ENCODE measurements around the gene SGMS1. TPM values are rescaled to one million over a fixed set of nuclear protein-coding genes. Genes with fewer than 3 reads are reported as not detected.
"Not testable (repeated sequence)": the region's sequence is repeated elsewhere in the genome, so short reads cannot be mapped to it uniquely, and the experiment has no call there.

The SGMS1 gene
- total RNA-seq, 3 donors from 2014 or later: 10.6 to 16.5 (median 14.1) TPM

GRCh38 chr10:50367732-50368131, 256.0 kb downstream of the SGMS1 start:
- ATAC-seq (no peak), DNase-seq (no peak)
- no peaks in the 10 kb centered on the region for H3K27me3 Mint-ChIP-seq (ENCODE audit: low read depth)
- peaks cover 11% of the 10 kb centered on the region for H3K4me1 Mint-ChIP-seq (ENCODE audit: low read depth)
- peaks cover 37% of the 10 kb centered on the region for H3K36me3 Mint-ChIP-seq (ENCODE audit: insufficient read depth)
- peaks cover 7% of the 10 kb centered on the region for H3K9me3 Mint-ChIP-seq
- H3K4me3 Mint-ChIP-seq: no peak overlapping the region

DNA sequence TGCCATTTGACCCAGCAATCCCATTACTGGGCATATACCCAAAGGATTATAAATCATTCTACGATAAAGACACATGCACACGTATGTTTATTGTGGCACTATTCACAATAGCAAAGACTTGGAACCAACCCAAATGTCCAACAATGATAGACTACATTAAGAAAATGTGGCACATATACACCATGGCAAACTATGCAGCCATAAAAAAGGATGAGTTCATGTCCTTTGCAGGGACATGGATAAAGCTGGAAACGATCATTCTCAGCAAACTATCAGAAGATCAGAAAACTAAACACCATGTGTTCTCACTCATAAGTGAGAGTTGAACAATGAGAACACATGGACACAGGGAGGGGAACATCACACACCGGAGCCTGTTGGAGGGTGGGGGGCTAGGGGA, 257.3 kb downstream of the SGMS1 start:
- DNase-seq; ATAC-seq; H3K27me3 Mint-ChIP-seq (ENCODE audit: low read depth); H3K4me3 Mint-ChIP-seq: not testable (repeated sequence)
- H3K36me3 Mint-ChIP-seq (ENCODE audit: insufficient read depth): peaks cover 45% of the 10 kb centered on the region
- H3K4me1 Mint-ChIP-seq (ENCODE audit: low read depth): peaks cover 19% of the 10 kb centered on the region
- peaks cover 11% of the 10 kb centered on the region for H3K9me3 Mint-ChIP-seq

- H3K4me3 Mint-ChIP-seq; ATAC-seq; DNase-seq; H3K27me3 Mint-ChIP-seq (ENCODE audit: low read depth): not testable (repeated sequence)
- H3K9me3 Mint-ChIP-seq: peaks cover 11% of the 10 kb centered on the region
- peaks cover 22% of the 10 kb centered on the region for H3K4me1 Mint-ChIP-seq (ENCODE audit: low read depth)
- H3K36me3 Mint-ChIP-seq (ENCODE audit: insufficient read depth): peaks cover 45% of the 10 kb centered on the region
Measured at GRCh38 chr10:50364730-50365129, 259.0 kb downstream of the SGMS1 start.

DNA sequence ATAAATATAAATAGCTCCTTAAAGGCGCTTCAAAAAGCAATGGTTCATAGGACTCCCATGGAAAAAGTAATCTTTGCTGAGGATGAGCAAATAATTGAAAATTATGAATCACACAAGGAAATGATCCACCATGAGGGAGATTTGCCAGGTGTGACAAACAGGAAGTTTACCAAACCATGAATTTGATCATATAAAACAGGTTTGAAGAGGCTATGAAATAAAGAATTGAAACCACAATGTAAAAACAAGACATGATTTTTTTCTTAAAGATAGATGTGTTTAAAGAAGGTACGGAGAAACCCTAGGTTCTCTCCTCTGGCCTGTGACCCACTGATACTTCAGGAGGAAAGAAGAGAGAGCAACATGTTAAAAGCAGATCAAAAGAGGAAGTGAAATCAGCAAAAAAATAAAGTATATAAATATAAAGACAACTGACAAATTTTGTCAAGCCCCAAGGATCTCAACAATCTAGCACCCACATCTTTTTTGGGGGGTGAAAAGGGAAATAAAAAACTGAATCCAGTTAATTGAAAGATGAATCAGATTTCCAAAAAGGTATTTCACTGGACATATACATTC, 261.1 kb downstream of the SGMS1 start:
- peaks cover 22% of the 10 kb centered on the region for H3K4me1 Mint-ChIP-seq (ENCODE audit: low read depth)
- no peak overlapping the region for H3K4me3 Mint-ChIP-seq
- peaks cover 11% of the 10 kb centered on the region for H3K9me3 Mint-ChIP-seq
- H3K36me3 Mint-ChIP-seq (ENCODE audit: insufficient read depth): peaks cover 38% of the 10 kb centered on the region
- DNase-seq (no peak), ATAC-seq (no peak)
- no peaks in the 10 kb centered on the region for H3K27me3 Mint-ChIP-seq (ENCODE audit: low read depth)

DNA sequence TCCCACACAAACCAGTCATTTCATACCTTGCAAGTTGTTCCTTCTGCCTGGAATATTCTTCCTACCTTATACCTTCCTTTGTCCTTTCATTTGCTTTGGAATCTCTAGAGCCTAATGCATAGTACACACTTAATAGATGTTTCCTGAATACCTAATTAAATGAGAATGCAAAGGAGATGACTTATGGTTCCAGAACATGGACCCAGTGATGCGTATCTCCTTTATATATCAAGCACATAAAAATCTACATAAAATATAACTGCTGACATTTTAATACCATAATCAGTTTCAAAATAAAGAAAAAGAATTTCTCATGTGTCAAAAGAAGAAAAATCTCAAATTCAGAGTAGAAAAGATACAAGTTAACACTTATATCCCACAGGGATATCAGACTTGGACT, 261.8 kb downstream of the SGMS1 start:
- Mint-ChIP-seq H3K9me3 (peaks cover 11% of the 10 kb centered on the region), H3K4me1 (ENCODE audit: low read depth) (peaks cover 22% of the 10 kb centered on the region), H3K36me3 (ENCODE audit: insufficient read depth) (peaks cover 31% of the 10 kb centered on the region), H3K4me3 (no peak overlapping the region), H3K27me3 (ENCODE audit: low read depth) (no peaks in the 10 kb centered on the region)
- DNase-seq (no peak), ATAC-seq (no peak)

DNA sequence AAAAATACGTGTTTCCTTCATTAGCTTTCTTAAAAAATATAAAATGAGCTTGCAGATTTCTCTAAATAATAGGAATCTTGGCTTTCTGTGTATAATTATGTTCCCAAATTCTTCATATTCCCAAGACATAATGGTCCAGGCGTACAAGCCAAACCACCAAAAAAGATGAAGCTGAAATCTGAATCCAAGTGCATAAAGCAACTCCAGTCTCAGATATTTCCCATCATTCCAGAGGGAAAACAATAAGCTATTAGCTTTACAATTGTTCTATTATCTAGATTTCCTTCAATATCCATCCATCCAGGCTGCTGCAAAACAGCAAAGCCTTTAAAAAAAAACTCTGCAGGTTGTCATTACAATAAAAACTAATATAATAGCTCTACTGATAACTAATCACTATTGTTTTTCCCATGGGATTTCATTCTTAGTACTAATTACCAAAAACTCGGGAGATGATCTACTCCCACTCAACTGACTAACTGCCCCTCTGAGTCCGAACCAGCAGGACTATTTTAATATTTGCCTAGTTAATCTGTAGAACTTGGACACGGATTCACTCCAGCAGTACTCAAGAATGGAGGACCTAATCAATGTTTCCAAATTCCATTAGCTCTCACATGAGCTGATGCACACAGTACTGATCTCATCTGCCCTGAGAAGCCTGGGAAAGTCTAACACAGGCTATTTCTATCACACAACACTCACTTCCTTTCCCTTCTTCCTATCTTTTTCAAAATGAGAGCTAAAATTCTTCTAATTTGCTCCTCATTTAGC, 263.5 kb downstream of the SGMS1 start:
- ATAC-seq (no peak), DNase-seq (no peak)
- H3K4me1 Mint-ChIP-seq (ENCODE audit: low read depth): peaks cover 22% of the 10 kb centered on the region
- H3K36me3 Mint-ChIP-seq (ENCODE audit: insufficient read depth): peaks cover 21% of the 10 kb centered on the region
- H3K9me3 Mint-ChIP-seq: peaks cover 11% of the 10 kb centered on the region
- H3K4me3 Mint-ChIP-seq: no peak overlapping the region
- H3K27me3 Mint-ChIP-seq (ENCODE audit: low read depth): no peaks in the 10 kb centered on the region

DNA sequence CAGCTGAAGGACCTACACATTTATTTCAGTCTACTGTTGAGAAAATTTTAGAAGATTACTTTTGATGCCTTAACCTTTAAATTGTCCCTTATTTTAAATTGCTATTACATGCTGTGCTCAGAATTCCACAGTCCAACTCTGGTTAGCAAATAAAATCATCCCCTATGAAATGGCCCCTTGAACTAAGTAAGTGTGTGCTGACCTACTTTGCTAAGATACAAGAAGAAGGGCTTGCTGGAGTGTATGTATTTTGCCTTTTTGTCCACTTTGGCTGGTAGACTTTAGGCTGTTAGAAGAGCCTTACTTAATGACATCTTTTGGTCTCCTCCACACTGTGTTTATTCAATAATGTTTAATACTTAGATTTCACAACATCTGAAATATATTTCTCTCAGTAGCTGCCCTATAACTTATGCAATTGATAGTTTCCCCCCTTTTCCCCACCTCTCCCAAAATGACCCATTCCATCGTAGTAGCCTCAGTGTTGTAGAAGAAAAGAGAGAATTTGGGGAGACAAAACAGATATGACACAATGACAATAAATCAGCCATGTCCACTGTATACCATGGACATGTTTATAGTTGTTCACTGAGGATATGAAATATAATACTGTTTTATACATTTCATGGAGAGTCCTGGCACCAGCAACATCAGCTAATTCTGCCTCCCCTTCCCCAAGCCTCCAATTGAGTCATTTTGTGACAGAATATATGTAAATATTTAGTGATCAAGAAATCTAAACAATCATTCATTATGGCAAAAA, 264.6 kb downstream of the SGMS1 start:
- Mint-ChIP-seq H3K4me1 (ENCODE audit: low read depth) (peaks cover 20% of the 10 kb centered on the region), H3K27me3 (ENCODE audit: low read depth) (no peaks in the 10 kb centered on the region), H3K9me3 (peaks cover 14% of the 10 kb centered on the region), H3K36me3 (ENCODE audit: insufficient read depth) (peaks cover 21% of the 10 kb centered on the region), H3K4me3 (no peak overlapping the region)
- DNase-seq (no peak), ATAC-seq (no peak)

GRCh38 chr10:50358411-50358810, 265.3 kb downstream of the SGMS1 start:
- Mint-ChIP-seq H3K4me1 (ENCODE audit: low read depth) (peaks cover 16% of the 10 kb centered on the region), H3K4me3 (no peak overlapping the region)

DNA sequence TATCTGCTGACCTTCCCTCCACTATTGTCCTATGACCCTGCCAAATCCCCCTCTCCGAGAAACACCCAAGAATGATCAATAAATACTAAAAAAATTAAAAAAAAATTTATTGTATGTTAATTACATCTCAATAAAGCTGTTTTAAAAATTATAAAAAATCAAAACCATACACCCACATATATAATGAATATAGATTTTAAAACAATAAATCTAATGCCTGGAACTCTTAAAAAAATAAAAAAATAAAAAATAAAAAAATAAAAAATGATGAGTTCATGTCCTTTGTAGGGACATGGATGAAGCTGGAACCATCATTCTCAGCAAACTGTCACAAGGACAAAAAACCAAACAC, 267.3 kb downstream of the SGMS1 start:
- not testable (repeated sequence) for H3K9me3 Mint-ChIP-seq; DNase-seq; H3K4me1 Mint-ChIP-seq (ENCODE audit: low read depth); H3K27me3 Mint-ChIP-seq (ENCODE audit: low read depth); H3K4me3 Mint-ChIP-seq; ATAC-seq
- H3K36me3 Mint-ChIP-seq (ENCODE audit: insufficient read depth): peaks cover 15% of the 10 kb centered on the region

More at GRCh38 chr10:50358411-50358810, 265.3 kb downstream of the SGMS1 start:
- ATAC-seq (no peak), DNase-seq (no peak)
- H3K9me3 Mint-ChIP-seq: peaks cover 11% of the 10 kb centered on the region
- no peaks in the 10 kb centered on the region for H3K27me3 Mint-ChIP-seq (ENCODE audit: low read depth)
- H3K36me3 Mint-ChIP-seq (ENCODE audit: insufficient read depth): peaks cover 19% of the 10 kb centered on the region

DNA sequence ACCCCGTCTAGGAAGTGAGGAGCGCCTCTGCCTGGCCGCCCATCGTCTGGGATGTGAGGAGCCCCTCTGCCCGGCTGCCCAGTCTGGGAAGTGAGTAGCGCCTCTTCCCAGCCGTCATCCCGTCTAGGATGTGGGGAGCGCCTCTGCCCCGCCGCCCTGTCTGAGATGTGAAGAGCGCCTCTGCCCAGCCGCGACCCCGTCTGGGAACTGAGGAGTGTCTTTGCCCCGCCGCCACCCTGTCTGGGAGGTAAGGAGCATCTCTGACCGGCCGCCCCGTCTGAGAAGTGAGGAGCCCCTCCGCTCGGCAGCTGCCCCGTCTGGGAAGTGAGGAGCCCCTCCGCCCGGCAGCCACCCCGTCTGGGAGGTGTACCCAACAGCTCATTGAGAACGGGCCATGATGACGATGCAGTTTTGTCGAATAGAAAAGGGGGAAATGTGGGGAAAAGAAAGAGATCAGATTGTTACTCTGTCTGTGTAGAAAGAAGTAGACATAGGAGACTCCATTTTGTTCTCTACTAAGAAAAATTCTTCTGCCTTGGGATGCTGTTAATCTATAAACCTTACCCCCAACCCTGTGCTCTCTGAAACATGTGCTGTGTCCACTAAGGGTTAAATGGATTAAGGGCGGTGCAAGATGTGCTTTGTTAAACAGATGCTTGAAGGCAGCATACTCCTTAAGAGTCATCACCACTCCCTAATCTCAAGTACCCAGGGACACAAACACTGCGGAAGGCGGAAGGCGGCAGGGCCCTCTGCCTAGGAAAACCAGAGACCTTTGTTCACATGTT, 267.9 kb downstream of the SGMS1 start:
- not testable (repeated sequence) for DNase-seq; H3K27me3 Mint-ChIP-seq (ENCODE audit: low read depth); H3K4me3 Mint-ChIP-seq; H3K4me1 Mint-ChIP-seq (ENCODE audit: low read depth); H3K9me3 Mint-ChIP-seq; ATAC-seq
- peaks cover 18% of the 10 kb centered on the region for H3K36me3 Mint-ChIP-seq (ENCODE audit: insufficient read depth)

DNA sequence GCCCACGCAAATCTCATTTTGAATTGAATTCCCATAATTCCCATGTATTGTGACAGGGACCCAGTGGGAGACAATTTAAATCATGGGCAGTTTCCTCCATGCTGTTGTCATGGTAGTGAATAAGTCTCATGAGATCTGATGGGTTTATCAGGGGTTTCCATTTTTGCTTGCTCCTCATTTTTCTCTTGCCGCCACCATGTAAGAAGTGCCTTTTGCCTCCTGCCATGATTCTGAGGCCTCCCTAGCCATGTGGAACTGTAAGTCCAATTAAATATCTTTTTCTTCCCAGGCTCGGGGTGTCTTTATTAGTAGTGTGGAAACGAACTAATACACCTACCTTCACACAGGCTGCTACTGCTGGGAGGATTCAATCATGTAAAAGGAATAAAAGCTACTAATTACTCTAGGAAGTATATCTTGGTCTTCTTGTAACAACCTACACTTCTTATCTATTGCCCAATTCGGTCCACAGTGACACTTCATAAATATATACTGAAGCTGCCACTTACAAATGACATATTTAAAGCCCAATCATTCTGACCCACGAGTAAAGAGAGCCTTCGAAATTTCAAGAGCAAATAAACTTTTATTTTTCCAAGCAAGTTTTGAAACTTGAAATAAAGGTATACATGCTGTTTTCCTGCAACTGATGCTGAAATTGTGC, 272.1 kb downstream of the SGMS1 start:
- no peak for ATAC-seq
- Mint-ChIP-seq H3K36me3 (ENCODE audit: insufficient read depth) (peaks cover 31% of the 10 kb centered on the region), H3K9me3 (peaks cover 16% of the 10 kb centered on the region), H3K4me3 (no peak overlapping the region), H3K27me3 (ENCODE audit: low read depth) (no peaks in the 10 kb centered on the region), H3K4me1 (ENCODE audit: low read depth) (peaks cover 19% of the 10 kb centered on the region)
- DNase-seq: no peak

DNA sequence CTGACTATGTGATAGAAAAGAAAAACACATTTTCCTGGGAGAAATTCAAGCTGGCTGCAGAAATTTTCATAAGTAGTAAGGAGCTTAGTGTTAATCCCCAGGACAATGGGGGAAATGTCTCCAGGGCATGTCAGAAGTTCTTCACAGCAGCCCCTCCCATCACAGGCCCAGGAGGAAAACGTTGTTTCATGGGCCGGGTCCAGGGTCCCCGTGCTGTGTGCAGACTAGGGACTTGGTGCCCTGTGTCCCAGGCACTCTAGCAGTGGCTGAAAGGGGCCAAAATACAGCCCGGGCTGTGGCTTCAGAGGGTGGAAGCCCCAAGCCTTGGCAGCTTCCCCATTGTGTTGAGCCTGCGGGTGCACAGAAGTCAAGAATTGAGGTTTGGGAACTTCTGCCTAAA, 273.4 kb downstream of the SGMS1 start:
- no peak for DNase-seq
- H3K4me1 Mint-ChIP-seq (ENCODE audit: low read depth): peaks cover 19% of the 10 kb centered on the region
- H3K27me3 Mint-ChIP-seq (ENCODE audit: low read depth): no peaks in the 10 kb centered on the region
- peaks cover 28% of the 10 kb centered on the region for H3K36me3 Mint-ChIP-seq (ENCODE audit: insufficient read depth)
- H3K4me3 Mint-ChIP-seq: no peak overlapping the region
- peaks cover 16% of the 10 kb centered on the region for H3K9me3 Mint-ChIP-seq
- ATAC-seq: no peak

- H3K4me3 Mint-ChIP-seq: no peak overlapping the region
- peaks cover 31% of the 10 kb centered on the region for H3K36me3 Mint-ChIP-seq (ENCODE audit: insufficient read depth)
- DNase-seq: no peak
- ATAC-seq: no peak
- H3K4me1 Mint-ChIP-seq (ENCODE audit: low read depth): peaks cover 19% of the 10 kb centered on the region
- H3K9me3 Mint-ChIP-seq: peaks cover 16% of the 10 kb centered on the region
- H3K27me3 Mint-ChIP-seq (ENCODE audit: low read depth): no peaks in the 10 kb centered on the region
Measured at GRCh38 chr10:50349554-50349953, 274.2 kb downstream of the SGMS1 start.

DNA sequence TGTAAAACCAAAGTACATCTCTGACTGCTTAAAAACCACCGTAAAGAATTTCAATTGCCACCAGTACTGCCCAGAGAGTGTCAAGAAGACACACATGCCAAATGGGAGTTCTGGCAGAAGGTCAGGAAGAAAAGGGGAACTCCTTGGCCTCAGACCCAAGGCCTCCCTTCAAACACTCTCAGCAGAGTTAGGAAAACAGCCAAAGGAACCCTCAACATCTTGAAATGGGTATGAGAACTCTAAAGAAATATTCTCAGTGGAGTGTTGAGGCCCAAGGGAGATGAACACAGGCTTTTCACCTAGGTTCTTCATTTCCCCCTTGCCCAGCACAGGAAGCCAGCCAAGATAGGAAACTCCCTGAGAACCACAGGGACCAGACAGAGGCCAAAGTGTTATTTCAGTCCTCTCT, 276.4 kb downstream of the SGMS1 start:
- Mint-ChIP-seq H3K4me3 (no peak overlapping the region), H3K36me3 (ENCODE audit: insufficient read depth) (peaks cover 32% of the 10 kb centered on the region), H3K27me3 (ENCODE audit: low read depth) (no peaks in the 10 kb centered on the region), H3K4me1 (ENCODE audit: low read depth) (peaks cover 19% of the 10 kb centered on the region), H3K9me3 (peaks cover 13% of the 10 kb centered on the region)
- ATAC-seq (no peak), DNase-seq (no peak)

Measured in activated T-cell treated with anti-CD3 and anti-CD28 coated beads, Interleukin-2, amount 50 U/mL, for 4 hours (primary cell).